ENCODE data around the gene KLHDC7B.
A peak's percentile ranks its signal among the peaks of the same experiment; 100 is the strongest.
"Not testable (repeated sequence)": the region's sequence is repeated elsewhere in the genome, so short reads cannot be mapped to it uniquely, and the experiment has no call there.

Gene KLHDC7B

DNA sequence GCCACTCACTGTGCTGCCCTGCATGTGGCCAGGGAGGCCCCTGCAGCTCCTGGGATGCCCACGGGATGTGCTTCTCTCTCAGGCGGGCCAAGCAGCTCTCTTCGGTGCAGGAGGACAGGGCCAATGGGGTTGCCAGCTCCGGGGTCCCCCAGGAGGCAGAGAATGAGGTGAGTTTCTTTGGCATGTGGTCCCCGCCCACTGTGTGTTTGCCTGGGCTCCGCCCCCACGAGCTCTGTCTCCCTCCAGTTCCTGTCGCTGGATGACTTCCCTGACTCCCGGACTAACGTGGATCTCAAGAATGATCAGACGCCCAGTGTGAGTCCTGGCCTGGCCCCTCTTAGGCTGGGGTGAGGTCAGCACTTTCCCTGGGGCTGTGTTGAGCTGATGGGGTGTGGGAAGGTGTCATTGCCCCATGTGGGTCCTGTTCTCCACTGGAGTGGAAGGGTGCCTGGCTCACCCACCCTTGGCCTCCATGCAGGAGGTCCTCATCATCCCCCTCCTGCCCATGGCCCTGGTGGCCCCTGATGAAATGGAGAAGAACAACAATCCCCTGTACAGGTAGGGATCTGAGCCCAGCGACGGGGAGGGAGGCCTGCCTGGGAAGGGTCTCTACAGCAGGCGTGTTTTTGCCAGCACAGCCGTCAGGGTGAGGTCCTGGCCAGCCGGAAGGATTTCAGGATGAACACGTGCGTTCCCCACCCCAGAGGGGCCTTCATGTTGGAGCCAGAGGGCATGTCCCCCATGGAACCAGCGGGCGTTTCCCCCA is 28.0 kb upstream of the KLHDC7B start:
- no peak for DNase-seq

- no peak for DNase-seq
These were observed 27.1 kb upstream of the KLHDC7B start for GRCh38 chr22:50518606-50519005.

GRCh38 chr22:50519151-50519550 is 26.5 kb upstream of the KLHDC7B start:
- DNase-seq, result no peak

GRCh38 chr22:50520184-50520583 is 25.5 kb upstream of the KLHDC7B start:
- not testable (repeated sequence) for DNase-seq

GRCh38 chr22:50520826-50521453 is 24.8 kb upstream of the KLHDC7B start:
- no peak for DNase-seq

- DNase-seq, result no peak
These were observed 24.0 kb upstream of the KLHDC7B start for GRCh38 chr22:50521710-50522109.

GRCh38 chr22:50522208-50522805 is 23.4 kb upstream of the KLHDC7B start:
- no peak for DNase-seq

- DNase-seq, result no peak
These were observed 22.8 kb upstream of the KLHDC7B start for GRCh38 chr22:50522806-50523438.

DNA sequence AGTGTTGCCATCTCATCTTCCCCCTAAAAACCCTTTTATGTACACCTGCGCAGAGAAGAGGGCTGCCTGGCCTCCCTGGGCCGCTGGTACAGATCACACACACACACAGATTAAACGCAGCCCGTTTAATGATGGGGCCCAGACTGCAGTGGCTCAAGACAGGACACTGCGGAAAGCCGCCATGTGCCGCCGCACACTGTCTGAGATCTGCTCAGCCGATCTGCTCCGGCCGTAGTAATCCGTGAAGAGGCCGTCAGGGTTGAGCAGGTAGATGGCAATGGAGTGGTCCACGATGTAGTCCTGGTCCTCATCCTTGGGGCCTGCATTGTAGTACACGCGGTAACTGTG is 22.3 kb upstream of the KLHDC7B start:
- no peak for DNase-seq

DNA sequence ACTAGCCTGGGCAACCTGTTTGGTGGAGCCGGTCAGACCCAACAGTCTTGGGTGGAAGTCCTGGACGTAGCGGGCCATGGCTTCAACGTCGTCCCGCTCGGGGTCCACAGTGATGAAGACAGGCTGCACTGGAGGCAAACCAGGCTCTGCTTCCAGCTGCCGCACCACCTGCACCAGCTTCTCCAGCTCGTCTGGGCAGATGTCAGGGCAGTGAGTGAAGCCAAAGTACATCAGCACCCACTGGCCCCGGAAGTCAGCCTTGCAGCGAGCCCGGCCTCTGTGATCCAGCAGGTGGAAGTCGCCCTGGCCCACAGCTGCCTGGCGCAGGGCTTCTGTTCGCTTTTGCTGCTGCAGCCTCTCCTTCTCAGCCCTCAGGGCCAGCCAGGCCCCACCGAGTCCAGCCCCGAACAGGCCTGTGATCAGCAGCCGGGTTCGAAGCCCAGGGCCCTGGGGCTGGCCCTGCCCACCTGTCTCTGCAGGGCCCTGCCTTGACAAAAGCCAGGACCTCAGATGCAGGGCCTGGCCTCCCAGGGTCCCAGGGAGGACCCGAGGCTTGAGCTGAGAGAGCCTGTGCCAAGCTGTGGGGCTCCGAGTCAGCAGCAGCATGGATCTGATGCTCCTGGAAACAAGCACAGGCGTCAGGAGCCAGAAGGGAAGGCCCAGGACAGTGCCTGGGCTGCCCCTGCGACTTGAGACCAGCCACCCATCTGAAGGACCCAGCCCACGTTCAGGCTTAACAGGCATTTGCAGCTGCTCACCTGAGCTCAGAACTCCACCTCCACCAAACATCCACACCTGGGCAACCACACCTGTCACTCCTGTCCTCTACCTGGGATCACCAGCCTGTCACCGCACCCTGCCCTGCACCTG is 21.7 kb upstream of the KLHDC7B start:
- DNase-seq, result no peak

GRCh38 chr22:50524676-50525103 is 21.0 kb upstream of the KLHDC7B start:
- DNase-seq, result no peak

DNA sequence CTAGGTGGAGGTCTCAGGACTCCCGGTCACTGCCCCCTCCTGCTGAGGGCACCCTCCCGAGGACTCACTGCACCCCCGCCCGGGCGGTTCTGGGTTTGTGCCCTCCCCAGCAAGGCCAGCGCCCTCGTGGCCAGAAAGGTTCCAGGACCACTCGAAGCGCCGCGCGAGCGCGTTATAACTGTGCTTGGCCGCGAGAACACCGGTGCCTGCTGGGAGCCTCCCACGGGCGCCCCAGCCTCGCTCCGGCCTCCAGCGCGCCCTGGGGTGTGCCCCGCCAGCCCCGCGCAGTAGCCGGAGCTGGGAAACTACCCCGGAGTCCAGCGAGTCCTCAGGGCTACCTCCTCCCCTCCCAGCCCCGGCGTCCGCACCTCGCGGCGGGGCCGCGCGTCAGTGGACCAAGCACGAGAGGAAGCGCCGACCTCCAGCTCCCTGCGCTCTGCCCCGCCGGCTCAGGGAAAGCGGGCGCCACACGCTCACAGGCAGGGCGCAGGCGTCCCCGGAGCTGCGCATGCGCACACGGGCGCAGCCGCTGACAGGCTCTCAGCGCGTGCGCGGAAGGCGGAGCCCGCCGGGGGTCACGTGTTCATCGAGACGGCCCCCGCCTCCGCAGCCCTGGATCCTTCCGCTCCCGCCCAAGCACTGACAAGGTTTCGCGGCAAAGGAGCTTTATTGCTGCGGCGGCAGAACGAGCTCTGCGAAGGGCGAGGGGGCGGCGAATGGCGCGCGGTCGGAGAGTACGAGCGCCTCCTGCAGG is 20.4 kb upstream of the KLHDC7B start, which contains the start of gene SCO2:
SCO2 (minus strand) TSS at position 495 of the 754 bp plus-strand sequence. CDS start 1,187 bp downstream, outside the sequence.
- DNase-seq, result peak; percentile 99

DNA sequence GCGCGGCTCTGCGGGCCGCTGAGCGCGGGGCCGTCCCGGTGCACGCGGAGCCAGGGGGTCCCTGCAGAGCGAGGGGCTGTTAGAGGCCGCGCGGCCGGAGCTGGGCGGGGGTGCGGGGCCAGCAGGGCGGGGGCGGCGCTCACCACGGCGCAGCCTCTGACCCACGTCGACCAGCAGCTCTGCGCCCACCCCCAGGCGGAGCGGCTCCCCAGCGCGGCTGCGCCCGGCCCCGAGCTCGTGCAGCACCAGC is 19.9 kb upstream of the KLHDC7B start:
- DNase-seq, result no peak

GRCh38 chr22:50526108-50526833 is 19.4 kb upstream of the KLHDC7B start:
- DNase-seq, result peak; percentile 94

GRCh38 chr22:50526834-50527801 is 18.6 kb upstream of the KLHDC7B start:
- DNase-seq, result peak; percentile 74

DNA sequence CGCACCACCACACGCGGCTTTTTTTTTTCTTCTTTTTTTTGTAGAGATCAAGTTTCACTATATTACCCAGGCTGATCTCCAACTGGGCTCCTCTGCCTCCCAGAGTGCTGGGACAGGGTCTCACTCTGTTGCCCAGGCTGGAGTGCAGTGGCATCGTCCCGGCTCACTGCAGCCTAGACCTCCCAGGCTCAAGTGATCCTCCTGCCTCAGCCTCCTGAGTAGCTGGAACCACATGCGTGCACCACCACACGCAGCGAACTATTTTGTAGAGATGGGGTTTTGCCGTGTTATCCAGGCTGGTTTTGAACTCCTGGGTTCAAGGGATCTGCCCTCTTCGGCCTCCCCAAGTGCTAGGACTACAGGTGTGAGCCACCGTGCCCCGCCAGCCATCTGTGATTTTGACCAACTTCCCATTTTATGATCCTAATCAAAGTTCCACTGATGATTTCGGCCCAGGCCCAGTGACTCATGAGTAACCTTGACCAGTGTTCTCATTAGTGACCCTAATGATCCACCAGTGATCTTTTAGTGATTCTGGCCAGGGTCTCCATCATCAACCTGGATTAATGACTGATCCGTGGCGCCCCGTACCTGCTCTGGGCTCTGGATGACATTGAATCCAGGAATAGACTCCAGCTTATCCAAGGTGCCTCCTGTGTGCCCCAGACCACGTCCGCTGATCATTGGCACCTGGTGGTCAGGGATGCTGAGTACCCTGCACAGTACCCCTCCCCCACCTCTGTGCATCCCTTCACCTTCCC is 17.6 kb upstream of the KLHDC7B start:
- no peak for DNase-seq

DNA sequence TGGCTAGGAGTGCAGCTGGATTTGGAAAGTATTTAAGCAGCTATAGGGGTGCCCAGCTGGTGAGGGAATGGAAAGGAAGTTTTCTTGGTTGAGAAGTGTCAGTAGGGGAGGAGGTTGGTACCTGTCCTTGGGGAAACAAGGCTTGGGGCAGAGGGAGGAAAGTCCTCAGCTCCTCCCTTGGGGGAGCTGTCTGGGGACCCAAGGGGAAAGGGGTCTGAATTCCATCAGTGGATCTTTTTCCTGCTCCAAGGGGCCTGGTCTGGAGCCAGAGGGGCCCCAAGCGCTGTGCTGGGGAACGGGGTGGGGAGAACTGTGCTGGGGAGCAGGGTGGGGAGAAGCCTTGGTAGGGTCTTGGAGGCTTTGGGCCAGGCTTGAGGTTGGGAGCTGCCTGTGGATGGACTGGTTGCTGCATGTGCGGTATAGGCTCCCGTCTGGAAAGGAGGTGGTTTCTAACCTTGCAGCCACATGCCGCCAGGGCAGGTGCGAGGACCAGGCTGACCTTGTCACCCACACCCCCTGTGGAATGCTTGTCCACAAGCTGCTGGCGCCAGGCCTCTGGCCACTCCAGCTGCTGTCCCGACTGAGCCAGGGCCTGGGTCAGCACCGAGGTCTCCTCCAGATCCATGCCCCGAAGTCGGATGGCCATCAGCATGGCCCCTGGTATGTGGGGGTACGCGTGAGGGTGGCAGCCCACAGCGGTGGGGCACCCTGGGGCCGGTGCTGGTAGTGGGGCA is 16.9 kb upstream of the KLHDC7B start:
- DNase-seq, result peak; percentile 28

GRCh38 chr22:50529416-50529896 is 16.2 kb upstream of the KLHDC7B start:
- DNase-seq, result no peak
